ENCODE results near the gene PCBP3.

PCBP3 gene

GRCh38 chr21:45861156-45861870, 217.8 kb downstream of the PCBP3 start:
- 89% methylated on average over 14 of the region's 14 CpGs for WGBS
- no peak overlapping the region for H2BK120ac ChIP-seq (ENCODE audit: low read depth, low read length)
- no peak overlapping the region for H2BK5ac ChIP-seq (ENCODE audit: low read depth, low read length, poor library complexity, severe bottlenecking)
- H3K18ac ChIP-seq (ENCODE audit: low read depth in 1 of 2, low read length in 2 of 2) = no peak overlapping the region
- H3K9ac ChIP-seq (ENCODE audit: low read length) = no peak overlapping the region
- no peak overlapping the region for H3K4me2 ChIP-seq (ENCODE audit: low read length, poor library complexity, severe bottlenecking)
- no peak overlapping the region for H2AK5ac ChIP-seq (ENCODE audit: low read length, severe bottlenecking)
- H3K14ac ChIP-seq (ENCODE audit: low read length in 2 of 2) = no peak overlapping the region
- no peak overlapping the region for H3K23ac ChIP-seq (ENCODE audit: low read length in 2 of 2)
- no peak overlapping the region for H3K4me3 ChIP-seq (ENCODE audit: insufficient read depth in 1 of 2, low read depth in 1 of 2, low read length in 2 of 2)
- no peak overlapping the region for H2AFZ ChIP-seq (ENCODE audit: low read depth, low read length)
- H2BK15ac ChIP-seq (ENCODE audit: low read depth, poor library complexity, severe bottlenecking) = no peak overlapping the region
- H3K9me3 ChIP-seq (ENCODE audit: control insufficient read depth, low read length) = no peaks in the 10 kb centered on the region
- no peaks in the 10 kb centered on the region for H3K27me3 ChIP-seq (ENCODE audit: control insufficient read depth in 1 of 2, insufficient read depth in 1 of 2, low read length in 2 of 2)
- DNase-seq = no peak
- peaks cover 29% of the 10 kb centered on the region for H3K4me1 ChIP-seq (ENCODE audit: control insufficient read depth, insufficient read depth, low read depth, low read length)
- peaks cover 9 to 13% of the 10 kb centered on the region in 2 experiments for H3K36me3 ChIP-seq (ENCODE audit: control insufficient read depth in 1 of 2, insufficient read depth in 2 of 2, low read depth in 1 of 2, low read length in 2 of 2)
- H4K8ac ChIP-seq (ENCODE audit: low read length) = peak overlapping the region; percentile 8
- no peak overlapping the region for H4K91ac ChIP-seq (ENCODE audit: low read length)
- H3K79me1 ChIP-seq (replicated peaks; ENCODE audit: low read length, poor library complexity, severe bottlenecking) = peaks cover 2% of the 10 kb centered on the region
- peak overlapping the region in 1 of 2 experiments; percentile 4 for H3K4ac ChIP-seq (ENCODE audit: low read depth in 1 of 2, low read length in 2 of 2)
- H3K27ac ChIP-seq (ENCODE audit: low read length, poor library complexity, severe bottlenecking) = no peak overlapping the region
- H2BK12ac ChIP-seq (ENCODE audit: low read length in 2 of 2) = no peak overlapping the region

DNA sequence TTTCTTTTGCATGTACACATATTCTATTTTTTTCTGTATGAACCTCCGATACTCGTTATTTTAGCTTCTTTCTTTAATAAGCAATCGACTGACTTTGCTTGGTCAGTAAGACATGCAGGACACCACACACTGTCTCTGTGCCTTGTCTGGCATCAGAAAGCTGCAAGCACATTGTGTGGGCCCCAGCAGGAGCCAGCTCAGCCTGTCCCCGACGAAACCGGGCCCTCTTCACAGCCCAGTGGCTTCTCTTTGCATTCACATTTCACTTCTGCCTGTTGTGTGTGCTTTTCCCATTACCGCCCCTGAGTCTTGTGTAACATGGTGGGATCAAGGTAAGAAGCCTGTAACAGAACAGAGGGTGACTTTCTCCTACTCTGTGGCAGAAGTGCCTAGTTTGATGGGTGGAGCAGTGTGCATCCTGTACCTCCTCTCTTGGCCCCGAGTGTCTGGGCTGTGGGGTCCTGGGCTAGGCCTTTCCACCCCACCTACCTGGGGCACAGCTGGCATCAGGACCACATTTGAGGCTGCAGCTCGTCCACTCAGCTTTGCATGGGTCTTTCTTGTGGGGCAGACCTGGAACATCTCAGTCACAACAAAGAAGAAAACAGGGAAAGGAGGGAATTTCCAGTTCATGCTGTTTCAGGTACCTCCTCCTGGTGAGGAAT, 219.2 kb downstream of the PCBP3 start:
- peak overlapping the region; percentile 19 for H2AK5ac ChIP-seq (ENCODE audit: low read length, severe bottlenecking)
- no peak overlapping the region for H3K4me2 ChIP-seq (ENCODE audit: low read length, poor library complexity, severe bottlenecking)
- H4K91ac ChIP-seq (ENCODE audit: low read length) = no peak overlapping the region
- H2BK12ac ChIP-seq (ENCODE audit: low read length in 2 of 2) = peak overlapping the region in 1 of 2 experiments; percentile 27
- peaks cover 35% of the 10 kb centered on the region for H3K4me1 ChIP-seq (ENCODE audit: control insufficient read depth, insufficient read depth, low read depth, low read length)
- no peaks in the 10 kb centered on the region for H3K9me3 ChIP-seq (ENCODE audit: control insufficient read depth, low read length)
- H3K23ac ChIP-seq (ENCODE audit: low read length in 2 of 2) = no peak overlapping the region
- peak overlapping the region in 1 of 2 experiments; percentile 18 for H3K18ac ChIP-seq (ENCODE audit: low read depth in 1 of 2, low read length in 2 of 2)
- no peak overlapping the region for H2BK120ac ChIP-seq (ENCODE audit: low read depth, low read length)
- H2BK5ac ChIP-seq (ENCODE audit: low read depth, low read length, poor library complexity, severe bottlenecking) = no peak overlapping the region
- peak overlapping the region; percentile 30 for H4K8ac ChIP-seq (ENCODE audit: low read length)
- H3K4ac ChIP-seq (ENCODE audit: low read depth in 1 of 2, low read length in 2 of 2) = no peak overlapping the region
- no peak overlapping the region for H3K4me3 ChIP-seq (ENCODE audit: insufficient read depth in 1 of 2, low read depth in 1 of 2, low read length in 2 of 2)
- H2AFZ ChIP-seq (ENCODE audit: low read depth, low read length) = no peak overlapping the region
- WGBS = 89% methylated on average over 8 of the region's 9 CpGs
- H3K9ac ChIP-seq (ENCODE audit: low read length) = no peak overlapping the region
- H3K27ac ChIP-seq (ENCODE audit: low read length, poor library complexity, severe bottlenecking) = no peak overlapping the region
- H2BK15ac ChIP-seq (ENCODE audit: low read depth, poor library complexity, severe bottlenecking) = no peak overlapping the region
- peaks cover 14 to 18% of the 10 kb centered on the region in 2 experiments for H3K36me3 ChIP-seq (ENCODE audit: control insufficient read depth in 1 of 2, insufficient read depth in 2 of 2, low read depth in 1 of 2, low read length in 2 of 2)
- H3K79me1 ChIP-seq (replicated peaks; ENCODE audit: low read length, poor library complexity, severe bottlenecking) = peaks cover 2% of the 10 kb centered on the region
- no peaks in the 10 kb centered on the region for H3K27me3 ChIP-seq (ENCODE audit: control insufficient read depth in 1 of 2, insufficient read depth in 1 of 2, low read length in 2 of 2)
- no peak overlapping the region for H3K14ac ChIP-seq (ENCODE audit: low read length in 2 of 2)
- DNase-seq = no peak

DNA sequence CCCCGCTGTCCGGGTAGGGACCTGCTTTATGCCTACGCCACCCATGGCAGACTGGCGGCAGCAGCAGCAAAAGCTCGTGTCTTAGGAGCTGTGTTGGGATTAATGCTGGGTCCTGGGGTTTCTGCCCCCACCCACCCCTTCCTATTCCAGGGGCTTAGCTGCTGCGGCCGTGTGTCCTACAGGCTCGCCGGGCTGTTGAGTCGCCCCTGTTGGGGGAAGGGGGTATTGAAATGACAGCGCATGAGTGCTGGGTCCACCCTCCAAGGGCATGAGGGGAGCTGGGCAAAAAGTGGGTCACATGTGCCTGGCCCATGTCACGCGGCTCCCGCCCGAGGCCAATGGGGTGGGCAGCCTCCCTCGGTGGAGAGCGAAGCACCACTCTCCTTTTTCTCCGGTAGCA, 219.7 kb downstream of the PCBP3 start:
- H3K18ac ChIP-seq (ENCODE audit: low read depth in 1 of 2, low read length in 2 of 2) = peak overlapping the region in 1 of 2 experiments; percentile 5
- H4K8ac ChIP-seq (ENCODE audit: low read length) = no peak overlapping the region
- no peak for DNase-seq
- H3K27ac ChIP-seq (ENCODE audit: low read length, poor library complexity, severe bottlenecking) = no peak overlapping the region
- WGBS = 97% methylated on average over 18 of the region's 18 CpGs
- H3K4ac ChIP-seq (ENCODE audit: low read depth in 1 of 2, low read length in 2 of 2) = no peak overlapping the region
- H2BK5ac ChIP-seq (ENCODE audit: low read depth, low read length, poor library complexity, severe bottlenecking) = no peak overlapping the region
- H3K36me3 ChIP-seq (ENCODE audit: control insufficient read depth in 1 of 2, insufficient read depth in 2 of 2, low read depth in 1 of 2, low read length in 2 of 2) = peaks cover 14 to 22% of the 10 kb centered on the region in 2 experiments
- no peak overlapping the region for H2AFZ ChIP-seq (ENCODE audit: low read depth, low read length)
- peak overlapping the region in 1 of 2 experiments; percentile 29 for H2BK12ac ChIP-seq (ENCODE audit: low read length in 2 of 2)
- no peak overlapping the region for H2BK15ac ChIP-seq (ENCODE audit: low read depth, poor library complexity, severe bottlenecking)
- H4K91ac ChIP-seq (ENCODE audit: low read length) = no peak overlapping the region
- H3K14ac ChIP-seq (ENCODE audit: low read length in 2 of 2) = peak overlapping the region in 1 of 2 experiments; percentile 28
- H3K4me3 ChIP-seq (ENCODE audit: insufficient read depth in 1 of 2, low read depth in 1 of 2, low read length in 2 of 2) = no peak overlapping the region
- H3K23ac ChIP-seq (ENCODE audit: low read length in 2 of 2) = no peak overlapping the region
- peaks cover 39% of the 10 kb centered on the region for H3K4me1 ChIP-seq (ENCODE audit: control insufficient read depth, insufficient read depth, low read depth, low read length)
- H3K79me1 ChIP-seq (replicated peaks; ENCODE audit: low read length, poor library complexity, severe bottlenecking) = peaks cover 2% of the 10 kb centered on the region
- no peak overlapping the region for H3K4me2 ChIP-seq (ENCODE audit: low read length, poor library complexity, severe bottlenecking)
- H3K9ac ChIP-seq (ENCODE audit: low read length) = no peak overlapping the region
- H2BK120ac ChIP-seq (ENCODE audit: low read depth, low read length) = no peak overlapping the region
- no peak overlapping the region for H2AK5ac ChIP-seq (ENCODE audit: low read length, severe bottlenecking)
- no peaks in the 10 kb centered on the region for H3K9me3 ChIP-seq (ENCODE audit: control insufficient read depth, low read length)
- no peaks in the 10 kb centered on the region for H3K27me3 ChIP-seq (ENCODE audit: control insufficient read depth in 1 of 2, insufficient read depth in 1 of 2, low read length in 2 of 2)

DNA sequence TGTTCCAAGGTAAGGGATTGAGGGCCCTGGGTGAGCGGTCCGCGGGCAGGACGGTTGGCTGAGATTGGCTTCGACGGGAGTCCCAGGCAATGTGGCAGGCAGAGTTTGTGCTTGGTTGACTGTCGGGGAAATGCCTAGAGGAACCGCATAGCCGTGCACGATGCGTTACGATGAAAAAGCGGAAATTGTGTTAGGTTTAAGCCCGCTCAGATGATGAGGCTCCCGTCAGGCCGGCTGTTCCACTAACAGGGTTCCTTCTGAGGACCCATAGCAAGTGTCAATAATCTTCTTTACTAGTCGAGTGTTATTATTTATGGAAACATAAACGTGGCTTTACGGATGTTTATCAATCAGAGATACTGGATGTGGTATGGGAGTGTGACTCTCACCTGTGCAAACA, 220.2 kb downstream of the PCBP3 start:
- Histone ChIP-seq H2AFZ (ENCODE audit: low read depth, low read length) (no peak overlapping the region), H3K79me1 (replicated peaks; ENCODE audit: low read length, poor library complexity, severe bottlenecking) (peaks cover 2% of the 10 kb centered on the region), H3K4me2 (ENCODE audit: low read length, poor library complexity, severe bottlenecking) (no peak overlapping the region), H4K91ac (ENCODE audit: low read length) (no peak overlapping the region), H3K4me1 (ENCODE audit: control insufficient read depth, insufficient read depth, low read depth, low read length) (peaks cover 43% of the 10 kb centered on the region), H3K36me3 (ENCODE audit: control insufficient read depth in 1 of 2, insufficient read depth in 2 of 2, low read depth in 1 of 2, low read length in 2 of 2) (peaks cover 14 to 22% of the 10 kb centered on the region in 2 experiments), H3K23ac (ENCODE audit: low read length in 2 of 2) (no peak overlapping the region), H4K8ac (ENCODE audit: low read length) (no peak overlapping the region), H3K9me3 (ENCODE audit: control insufficient read depth, low read length) (no peaks in the 10 kb centered on the region), H3K4me3 (ENCODE audit: insufficient read depth in 1 of 2, low read depth in 1 of 2, low read length in 2 of 2) (no peak overlapping the region), H2BK120ac (ENCODE audit: low read depth, low read length) (no peak overlapping the region), H2AK5ac (ENCODE audit: low read length, severe bottlenecking) (no peak overlapping the region), H3K14ac (ENCODE audit: low read length in 2 of 2) (no peak overlapping the region), H2BK5ac (ENCODE audit: low read depth, low read length, poor library complexity, severe bottlenecking) (no peak overlapping the region), H3K4ac (ENCODE audit: low read depth in 1 of 2, low read length in 2 of 2) (no peak overlapping the region), H3K9ac (ENCODE audit: low read length) (no peak overlapping the region), H2BK15ac (ENCODE audit: low read depth, poor library complexity, severe bottlenecking) (no peak overlapping the region), H3K27me3 (ENCODE audit: control insufficient read depth in 1 of 2, insufficient read depth in 1 of 2, low read length in 2 of 2) (no peaks in the 10 kb centered on the region), H3K18ac (ENCODE audit: low read depth in 1 of 2, low read length in 2 of 2) (no peak overlapping the region), H3K27ac (ENCODE audit: low read length, poor library complexity, severe bottlenecking) (no peak overlapping the region), H2BK12ac (ENCODE audit: low read length in 2 of 2) (peak overlapping the region in 1 of 2 experiments; percentile 29)
- DNase-seq = no peak
- 94% methylated on average over 19 of the region's 19 CpGs for WGBS
